Tibial nerve (tissue), 3 donors: Measurements from ENCODE around the gene ARL5C.

Experiments used
- POLR2A ChIP-seq, 2 donors: fragments of 450-650 bp; IDR thresholded peaks; one replicate each; pipeline ENCODE4 v1.6.1; 2017; ENCODE audit warnings: antibody characterized with exemption in 2 of 2, mild to moderate bottlenecking in 2 of 2, moderate library complexity in 2 of 2
- TF ChIP-seq, protein P1 (sequence below), 5 experiments: fragments of 200-600 bp in 3 of 5; fragments of 450-650 bp in 2 of 5; sonication (generic) in 3 of 5; IDR thresholded peaks; one replicate each; pipeline ENCODE4 v1.5.1; 2016 to 2019; ENCODE audit warnings: antibody characterized with exemption in 5 of 5, mild to moderate bottlenecking in 3 of 5, moderate library complexity in 2 of 5

DNA sequence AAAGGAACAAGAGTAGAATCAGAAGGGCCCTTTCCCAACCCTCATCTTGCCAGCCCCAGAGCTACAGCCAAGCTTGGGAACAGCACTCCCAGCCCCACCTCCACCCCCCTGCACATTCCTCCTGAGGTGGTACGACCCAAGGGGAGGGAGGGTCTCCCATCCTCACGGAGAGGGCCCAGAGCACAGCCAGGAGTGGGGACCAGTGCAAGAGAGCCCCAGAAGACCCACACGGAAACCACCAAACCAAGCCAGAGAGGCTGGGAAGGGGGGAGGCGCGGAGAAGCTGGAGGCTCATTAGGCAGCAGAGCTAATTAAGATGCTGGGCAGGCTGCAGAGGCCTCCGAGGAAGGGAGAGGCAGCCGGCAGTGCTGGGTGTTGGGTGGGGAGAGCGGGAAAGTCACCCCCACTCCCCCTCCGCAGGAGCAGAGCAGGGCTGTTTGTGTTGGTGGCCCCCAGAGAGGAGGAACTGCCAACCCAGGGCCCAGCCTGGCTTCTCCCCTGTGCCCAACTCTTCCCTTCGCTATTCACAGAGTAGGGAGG is 29.1 kb upstream of the ARL5C start:
- TF ChIP-seq, protein P1, sequence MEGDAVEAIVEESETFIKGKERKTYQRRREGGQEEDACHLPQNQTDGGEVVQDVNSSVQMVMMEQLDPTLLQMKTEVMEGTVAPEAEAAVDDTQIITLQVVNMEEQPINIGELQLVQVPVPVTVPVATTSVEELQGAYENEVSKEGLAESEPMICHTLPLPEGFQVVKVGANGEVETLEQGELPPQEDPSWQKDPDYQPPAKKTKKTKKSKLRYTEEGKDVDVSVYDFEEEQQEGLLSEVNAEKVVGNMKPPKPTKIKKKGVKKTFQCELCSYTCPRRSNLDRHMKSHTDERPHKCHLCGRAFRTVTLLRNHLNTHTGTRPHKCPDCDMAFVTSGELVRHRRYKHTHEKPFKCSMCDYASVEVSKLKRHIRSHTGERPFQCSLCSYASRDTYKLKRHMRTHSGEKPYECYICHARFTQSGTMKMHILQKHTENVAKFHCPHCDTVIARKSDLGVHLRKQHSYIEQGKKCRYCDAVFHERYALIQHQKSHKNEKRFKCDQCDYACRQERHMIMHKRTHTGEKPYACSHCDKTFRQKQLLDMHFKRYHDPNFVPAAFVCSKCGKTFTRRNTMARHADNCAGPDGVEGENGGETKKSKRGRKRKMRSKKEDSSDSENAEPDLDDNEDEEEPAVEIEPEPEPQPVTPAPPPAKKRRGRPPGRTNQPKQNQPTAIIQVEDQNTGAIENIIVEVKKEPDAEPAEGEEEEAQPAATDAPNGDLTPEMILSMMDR (IDR thresholded peaks at IDR 0.05), result no peak
- no peak for TF ChIP-seq POLR2A (IDR thresholded peaks at IDR 0.05)
